ENCODE measurements around the gene OBSL1.

The OBSL1 gene

GRCh38 chr2:219511547-219512325, 59.6 kb downstream of the OBSL1 start:
- no peak for DNase-seq

GRCh38 chr2:219510512-219511135, 60.7 kb downstream of the OBSL1 start:
- DNase-seq: no peak

- peak; percentile 38 for DNase-seq
These were observed 61.4 kb downstream of the OBSL1 start for GRCh38 chr2:219509780-219510511.

GRCh38 chr2:219508971-219509779, 62.2 kb downstream of the OBSL1 start:
- DNase-seq: no peak

GRCh38 chr2:219508444-219508734, 63.0 kb downstream of the OBSL1 start:
- no peak for DNase-seq

GRCh38 chr2:219507581-219508443, 63.5 kb downstream of the OBSL1 start:
- DNase-seq: no peak

- no peak for DNase-seq
These were observed 64.4 kb downstream of the OBSL1 start for GRCh38 chr2:219506802-219507526.

- no peak for DNase-seq
These were observed 65.1 kb downstream of the OBSL1 start for GRCh38 chr2:219506153-219506801.

- DNase-seq: no peak
These were observed 65.8 kb downstream of the OBSL1 start for GRCh38 chr2:219505585-219505984.

GRCh38 chr2:219502618-219503017, 68.7 kb downstream of the OBSL1 start:
- no peak for DNase-seq

- DNase-seq: no peak
These were observed 69.5 kb downstream of the OBSL1 start for GRCh38 chr2:219501849-219502248.

All from fibroblast of upper back skin (primary cell).